HG02884 (cell line): ENCODE results near the gene RPL5.
"Not testable (repeated sequence)": the region's sequence is repeated elsewhere in the genome, so short reads cannot be mapped to it uniquely, and the experiment has no call there.

Experiments
- ATAC-seq: cut with Tn5 transposase; IDR thresholded peaks from one replicate; pipeline ENCODE4 v1.9.1; 2021; ENCODE audit warnings: mild to moderate bottlenecking, moderate library complexity; ENCODE audit not compliant: unreplicated experiment

The RPL5 gene

GRCh38 chr1:92831762-92832536 lies at the start of gene RPL5:
RPL5 (plus strand) TSS chr1:92832040; CDS start chr1:92832115, 75 bp downstream.
- ATAC-seq: peak; percentile 91

GRCh38 chr1:92783550-92783949 lies 48.3 kb upstream of the RPL5 start:
- not testable (repeated sequence) for ATAC-seq

GRCh38 chr1:92784021-92784638 lies 47.7 kb upstream of the RPL5 start:
- ATAC-seq: peak; percentile 23

DNA sequence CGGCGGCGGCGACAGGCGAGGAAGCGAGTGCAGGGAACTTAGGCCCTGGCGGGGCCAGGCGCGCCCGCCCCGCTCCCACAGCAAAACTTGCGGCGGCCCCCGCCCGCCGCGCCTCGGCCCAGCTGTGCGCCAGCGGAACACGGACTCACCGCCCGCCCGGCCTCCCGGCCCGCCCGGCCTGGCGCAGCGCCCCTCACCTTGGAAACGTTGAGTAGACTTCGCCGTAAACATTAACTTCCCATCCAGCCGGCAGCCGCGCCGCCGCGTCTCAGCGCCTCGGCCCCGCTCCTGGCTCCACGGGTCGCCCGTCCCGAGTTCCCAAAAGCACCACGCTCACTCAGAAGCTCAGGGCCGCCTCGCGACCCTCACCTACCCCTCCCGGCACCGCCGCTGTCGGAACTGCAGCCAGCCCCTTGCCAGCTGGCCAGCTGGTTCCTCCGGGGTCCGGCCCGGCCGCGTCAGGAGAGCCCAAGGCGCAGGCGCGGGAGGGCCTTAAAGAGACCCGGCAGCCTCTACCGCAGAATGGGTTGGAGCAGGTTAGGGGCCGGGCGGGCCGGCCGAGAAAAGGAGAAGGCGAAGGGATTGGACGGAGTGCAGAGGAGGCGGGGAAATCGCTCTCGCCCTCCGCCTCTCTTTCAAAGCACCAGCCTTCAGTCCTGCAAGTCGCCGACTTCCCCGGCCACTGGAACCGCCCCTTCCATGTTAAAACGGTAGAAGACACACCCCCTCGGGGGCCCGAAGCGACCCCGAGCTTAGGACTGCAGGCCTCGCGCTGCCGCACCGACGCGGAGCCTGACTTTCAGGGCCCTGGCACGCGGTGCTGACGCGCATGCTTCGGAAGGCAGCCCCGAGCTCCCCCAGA lies 47.0 kb upstream of the RPL5 start, which contains the start of gene EVI5:
TSS of gene EVI5 (minus strand) at position 470 of the 862 bp plus-strand sequence. CDS start 48,562 bp downstream, outside the sequence.
- peak; percentile 93 for ATAC-seq

DNA sequence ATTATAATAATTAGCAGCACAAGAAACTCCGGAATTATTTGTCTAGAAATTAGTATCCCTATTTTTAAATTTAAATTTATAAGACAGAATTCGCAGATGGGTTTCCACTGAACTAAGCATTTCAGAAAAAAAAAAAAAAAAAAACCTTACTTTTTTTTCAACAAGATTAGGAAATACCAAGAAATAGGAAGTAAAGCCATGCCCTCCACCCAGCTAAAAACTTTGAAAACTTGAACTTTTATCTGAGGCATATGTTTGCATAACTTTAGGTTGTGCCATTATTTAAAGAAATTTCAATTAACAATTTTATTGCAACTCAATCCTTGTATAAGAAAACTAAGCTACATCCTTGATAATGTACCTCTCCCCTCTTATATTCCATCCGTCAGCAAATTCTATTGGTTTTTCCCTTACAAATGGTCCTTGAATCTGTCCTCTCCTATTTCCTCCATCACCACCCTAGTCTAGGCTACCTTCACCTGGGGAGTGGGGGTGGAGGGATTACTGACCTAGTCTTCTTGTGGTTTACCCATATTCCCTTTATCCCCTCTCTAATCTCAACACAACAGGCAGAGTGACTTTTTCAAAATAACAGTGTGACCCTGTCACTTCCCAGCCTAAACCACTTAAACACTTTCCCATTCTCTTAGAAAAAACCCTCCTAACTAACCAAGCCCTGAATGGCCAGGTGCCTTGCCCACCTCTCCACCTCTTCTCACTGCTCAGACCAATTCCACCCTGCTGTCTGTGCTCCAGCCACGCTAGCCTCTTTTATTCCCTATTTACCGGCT lies 45.5 kb upstream of the RPL5 start:
- no peak for ATAC-seq

DNA sequence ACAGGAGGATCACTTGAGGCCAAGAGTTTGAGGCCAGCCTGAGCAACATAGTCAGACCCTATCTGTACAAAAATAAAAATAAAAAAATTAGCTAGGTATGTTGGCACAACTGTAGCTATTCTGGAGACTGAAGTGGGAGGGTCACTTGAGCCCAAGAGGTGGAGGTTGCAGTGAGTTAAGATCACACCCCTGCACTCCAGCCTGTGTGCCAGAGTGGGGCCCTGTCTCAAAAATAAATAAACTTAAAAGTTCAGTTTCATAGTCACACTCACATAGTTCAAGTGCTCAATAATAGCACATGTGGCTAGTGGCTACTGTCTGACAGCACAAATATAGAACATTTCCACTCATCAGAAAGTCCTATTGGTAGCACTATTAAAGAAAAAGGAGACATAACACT lies 41.8 kb upstream of the RPL5 start:
- ATAC-seq: no peak

GRCh38 chr1:92790867-92791266 lies 41.0 kb upstream of the RPL5 start:
- no peak for ATAC-seq

DNA sequence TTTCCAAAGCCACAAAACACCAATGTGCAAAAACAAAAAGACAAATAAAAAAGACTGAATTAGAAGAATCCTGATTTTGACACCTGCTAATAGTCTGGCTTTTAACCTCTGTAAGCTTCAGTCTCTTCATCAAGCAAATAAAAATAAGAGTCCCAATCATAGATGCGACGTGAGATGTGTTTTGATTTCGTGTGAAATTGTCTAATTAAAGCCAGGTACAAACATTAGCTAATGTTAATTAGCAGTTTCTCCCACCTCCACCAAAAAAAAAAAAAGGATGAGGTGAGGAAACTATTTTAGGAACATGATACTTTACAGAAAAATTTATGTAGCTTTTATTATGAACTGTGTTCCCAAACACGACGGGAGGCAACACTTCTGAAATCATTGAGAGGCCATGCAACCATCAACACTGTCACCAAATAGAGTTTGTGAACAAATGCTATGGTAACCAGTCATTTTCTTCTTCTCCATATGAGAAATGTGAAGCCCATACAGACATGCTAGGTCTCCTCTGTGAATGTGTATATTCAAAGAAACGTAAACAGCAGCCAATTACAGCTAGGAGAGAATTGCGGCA lies 40.3 kb upstream of the RPL5 start:
- no peak for ATAC-seq

GRCh38 chr1:92792340-92792782 lies 39.5 kb upstream of the RPL5 start:
- ATAC-seq: no peak

- no peak for ATAC-seq
These were observed 36.7 kb upstream of the RPL5 start for GRCh38 chr1:92795166-92795565.

GRCh38 chr1:92797297-92797696 lies 34.5 kb upstream of the RPL5 start:
- no peak for ATAC-seq

GRCh38 chr1:92797961-92798360 lies 33.9 kb upstream of the RPL5 start:
- no peak for ATAC-seq

- ATAC-seq: no peak
These were observed 28.5 kb upstream of the RPL5 start for GRCh38 chr1:92803140-92803887.

- ATAC-seq: peak; percentile 76
These were observed 27.1 kb upstream of the RPL5 start for GRCh38 chr1:92804721-92805201.

DNA sequence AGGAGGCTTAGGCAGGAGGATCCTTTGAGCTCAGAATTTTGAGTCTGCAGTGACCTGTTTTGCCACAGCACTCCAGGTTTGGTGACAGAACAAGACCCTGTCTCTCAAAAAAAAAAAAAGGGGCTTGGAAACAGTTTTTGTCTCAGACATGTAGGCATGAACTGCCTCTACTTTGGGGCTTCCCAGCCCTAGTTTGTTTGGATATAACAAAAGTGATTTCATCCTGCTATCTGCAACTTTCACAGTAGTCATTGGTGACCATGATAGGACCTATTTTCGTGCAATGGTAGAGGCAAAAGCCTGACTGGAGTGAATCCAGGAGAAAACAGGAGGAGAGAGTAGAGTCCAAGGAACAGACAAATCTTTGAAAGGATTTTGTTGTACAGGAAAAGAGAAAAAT lies 26.6 kb upstream of the RPL5 start:
- no peak for ATAC-seq

- ATAC-seq: no peak
These were observed 23.5 kb upstream of the RPL5 start for GRCh38 chr1:92808381-92808780.

GRCh38 chr1:92816732-92817131 lies 15.1 kb upstream of the RPL5 start:
- no peak for ATAC-seq

DNA sequence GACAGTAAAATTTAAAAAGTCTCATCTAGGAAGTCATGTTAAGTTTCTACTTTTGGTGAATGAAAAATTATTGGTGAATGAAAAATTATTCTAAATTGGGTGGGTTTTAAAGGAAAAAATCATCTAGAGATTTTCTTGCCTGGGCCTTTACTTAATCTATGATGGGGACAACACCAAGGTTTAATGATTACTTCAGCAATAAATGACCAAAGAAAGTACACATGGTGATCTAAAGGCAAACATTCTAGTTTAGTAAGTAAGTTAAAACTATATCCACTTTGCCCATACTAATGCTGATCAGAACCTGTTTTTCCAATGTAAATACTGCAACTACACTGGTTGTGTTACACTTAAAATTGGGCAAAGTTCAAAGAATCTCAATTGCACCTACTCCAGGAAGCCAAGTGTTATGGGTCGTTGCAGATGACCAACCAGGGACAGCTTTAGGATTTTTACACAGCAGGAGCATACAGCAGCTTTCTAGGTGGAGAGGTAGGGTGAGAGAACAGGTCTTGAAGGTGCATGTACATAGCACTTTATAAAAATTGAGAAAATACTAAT lies 14.6 kb upstream of the RPL5 start:
- ATAC-seq: no peak
